Measurements from ENCODE around the gene GIGYF1. TPM values are rescaled to one million over a fixed set of nuclear protein-coding genes. Genes with fewer than 3 reads are reported as not detected.

GIGYF1 gene
- total RNA-seq, 2 experiments from 2014 or later, result 43.4 to 47.4 TPM

Other genes with a start within 250 kb of the GIGYF1 start
- gene SPACDR, start 230.0 kb downstream of the GIGYF1 start, total RNA-seq, result 1 to 10 TPM; 4.0 to 4.3 TPM
- gene TSC22D4, start 215.0 kb downstream of the GIGYF1 start, total RNA-seq, result 100 to 1,000 TPM; 133 to 136 TPM
- gene NYAP1, start 210.3 kb downstream of the GIGYF1 start, total RNA-seq, result under 1 TPM; 0.05 to 0.13 TPM
- gene AGFG2, start 155.0 kb downstream of the GIGYF1 start, total RNA-seq, result 10 to 100 TPM; 53.9 to 59.8 TPM
- 10 to 100 TPM; 29.1 to 30.0 TPM for gene SAP25, start 120.3 kb downstream of the GIGYF1 start, total RNA-seq
- 100 to 1,000 TPM; 199 to 204 TPM for gene LRCH4, start 108.1 kb downstream of the GIGYF1 start, total RNA-seq
- 1 to 10 TPM; 1.8 to 2.7 TPM for gene FBXO24, start 107.9 kb downstream of the GIGYF1 start, total RNA-seq
- gene PCOLCE, start 91.9 kb downstream of the GIGYF1 start, total RNA-seq, result 10 to 100 TPM; 16.0 to 18.7 TPM
- gene MOSPD3, start 81.7 kb downstream of the GIGYF1 start, total RNA-seq, result 10 to 100 TPM; 47.2 to 53.3 TPM
- gene TFR2, start 52.7 kb downstream of the GIGYF1 start, total RNA-seq, result 1 to 10 TPM; 8.8 to 9.2 TPM
- gene ACTL6B, start 37.8 kb downstream of the GIGYF1 start, total RNA-seq, result not detected
- 100 to 1,000 TPM; 263 to 266 TPM for gene GNB2, start 20.5 kb downstream of the GIGYF1 start, total RNA-seq
- gene POP7, start 11.9 kb upstream of the GIGYF1 start, total RNA-seq, result 10 to 100 TPM; 32.5 to 35.2 TPM
- not detected for gene EPO, start 26.2 kb upstream of the GIGYF1 start, total RNA-seq
- not detected for gene ZAN, start 39.3 kb upstream of the GIGYF1 start, total RNA-seq
- gene EPHB4, start 133.3 kb upstream of the GIGYF1 start, total RNA-seq, result under 1 TPM; 0.60 TPM
- 10 to 100 TPM; 34.0 to 36.3 TPM for gene SLC12A9, start 158.5 kb upstream of the GIGYF1 start, total RNA-seq
- gene TRIP6, start 173.1 kb upstream of the GIGYF1 start, total RNA-seq, result 10 to 100 TPM; 28.9 to 30.1 TPM
- gene SRRT, start 180.9 kb upstream of the GIGYF1 start, total RNA-seq, result 100 to 1,000 TPM; 202 to 205 TPM
- 1 to 10 TPM; 2.1 to 3.0 TPM for gene UFSP1, start 195.5 kb upstream of the GIGYF1 start, total RNA-seq
- under 1 TPM in 1 of 2 experiments, not detected in 1; 0.13 TPM for gene ACHE, start 201.6 kb upstream of the GIGYF1 start, total RNA-seq